ENCODE measurements around the gene CD164L2.
"Not testable (repeated sequence)": the region's sequence is repeated elsewhere in the genome, so short reads cannot be mapped to it uniquely, and the experiment has no call there.

The CD164L2 gene

DNA sequence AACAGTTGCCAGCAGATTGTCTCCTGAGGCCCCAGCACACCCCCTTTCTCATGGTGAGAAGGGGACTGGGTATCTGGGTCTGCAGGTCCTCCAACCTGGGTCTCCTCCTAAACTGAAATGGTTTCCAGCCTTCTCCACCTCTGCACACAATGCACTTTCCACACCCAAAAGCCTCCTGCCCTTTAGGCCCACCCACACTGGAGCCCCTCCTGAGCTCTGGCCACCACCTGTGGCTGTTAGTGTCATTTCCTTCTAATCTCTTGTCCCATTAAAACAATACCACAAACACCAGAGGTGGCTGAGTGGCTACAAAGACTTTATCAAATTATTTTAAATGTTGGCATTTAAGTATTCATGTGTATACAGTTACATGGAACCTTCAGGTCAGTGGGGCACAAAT, 20.8 kb upstream of the CD164L2 start:
- ATAC-seq: no peak

DNA sequence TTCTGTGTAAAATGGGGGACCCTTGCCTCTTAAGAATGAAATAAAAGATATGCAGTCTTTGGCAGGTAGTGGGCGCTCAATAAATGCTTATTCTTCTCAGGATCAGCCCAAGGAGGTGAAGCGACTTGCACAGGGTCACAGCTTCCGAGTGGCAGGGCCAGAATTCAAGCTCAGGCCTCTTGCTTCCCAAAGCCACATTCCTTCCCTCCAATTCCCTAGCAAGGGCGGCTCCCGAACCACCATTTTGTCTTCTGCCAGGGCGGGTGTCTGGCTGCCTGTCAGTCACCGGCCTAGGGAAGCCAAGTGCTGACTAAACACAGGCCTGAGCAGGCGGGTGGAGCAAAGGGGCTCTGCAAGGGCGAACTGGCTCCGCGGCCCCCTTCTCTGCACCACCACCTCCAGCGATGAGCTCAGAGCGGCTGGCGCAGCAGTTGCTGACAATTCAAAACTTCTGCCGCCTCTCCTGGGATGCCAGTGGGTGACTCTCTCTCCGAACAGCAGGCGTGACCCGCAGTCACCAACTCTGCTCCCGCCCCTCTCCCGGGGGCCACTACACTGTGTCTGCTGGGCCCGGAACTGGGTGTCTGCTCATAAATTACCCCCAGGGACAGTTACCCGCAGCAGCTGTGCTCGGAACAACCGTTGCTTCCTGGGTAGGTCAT, 20.1 kb upstream of the CD164L2 start:
- peak; percentile 45 to 51 for ATAC-seq

DNA sequence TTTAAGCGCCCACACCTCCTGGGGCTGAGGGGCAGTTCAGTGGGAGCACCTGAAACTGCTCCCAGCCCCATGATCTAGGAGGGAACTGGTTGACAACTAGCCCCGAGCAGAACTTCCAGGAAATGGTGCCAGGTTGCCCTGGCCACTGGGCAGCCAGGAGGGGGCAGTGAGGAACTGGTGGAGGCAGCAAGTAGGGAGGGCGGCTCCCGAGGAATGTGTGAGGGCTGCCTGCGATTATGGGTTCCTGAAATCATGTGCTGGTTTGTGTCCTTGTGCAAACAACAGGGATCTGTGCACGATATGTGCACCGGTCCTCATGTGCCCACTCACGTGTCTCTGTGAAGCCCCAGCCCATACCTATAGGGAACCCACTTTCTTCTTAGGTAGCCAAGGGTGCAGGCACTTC, 19.2 kb upstream of the CD164L2 start:
- no peak for ATAC-seq

DNA sequence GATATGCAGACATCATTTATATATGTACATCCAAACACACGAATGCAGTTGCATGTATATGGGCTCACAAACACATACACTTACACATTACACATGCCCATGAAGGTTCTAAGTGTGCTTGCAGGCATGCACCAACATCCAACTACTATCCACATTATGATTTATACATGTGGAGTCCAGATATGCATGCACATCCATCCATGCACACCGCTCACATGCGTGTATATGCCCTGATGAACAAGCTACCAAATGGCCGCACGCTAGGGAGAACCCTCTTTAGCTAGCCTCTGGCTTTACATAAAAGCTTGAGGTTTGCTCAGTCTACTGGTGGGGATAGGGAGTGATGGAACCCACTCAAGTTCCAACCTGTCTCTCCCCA, 17.8 kb upstream of the CD164L2 start:
- ATAC-seq: no peak

DNA sequence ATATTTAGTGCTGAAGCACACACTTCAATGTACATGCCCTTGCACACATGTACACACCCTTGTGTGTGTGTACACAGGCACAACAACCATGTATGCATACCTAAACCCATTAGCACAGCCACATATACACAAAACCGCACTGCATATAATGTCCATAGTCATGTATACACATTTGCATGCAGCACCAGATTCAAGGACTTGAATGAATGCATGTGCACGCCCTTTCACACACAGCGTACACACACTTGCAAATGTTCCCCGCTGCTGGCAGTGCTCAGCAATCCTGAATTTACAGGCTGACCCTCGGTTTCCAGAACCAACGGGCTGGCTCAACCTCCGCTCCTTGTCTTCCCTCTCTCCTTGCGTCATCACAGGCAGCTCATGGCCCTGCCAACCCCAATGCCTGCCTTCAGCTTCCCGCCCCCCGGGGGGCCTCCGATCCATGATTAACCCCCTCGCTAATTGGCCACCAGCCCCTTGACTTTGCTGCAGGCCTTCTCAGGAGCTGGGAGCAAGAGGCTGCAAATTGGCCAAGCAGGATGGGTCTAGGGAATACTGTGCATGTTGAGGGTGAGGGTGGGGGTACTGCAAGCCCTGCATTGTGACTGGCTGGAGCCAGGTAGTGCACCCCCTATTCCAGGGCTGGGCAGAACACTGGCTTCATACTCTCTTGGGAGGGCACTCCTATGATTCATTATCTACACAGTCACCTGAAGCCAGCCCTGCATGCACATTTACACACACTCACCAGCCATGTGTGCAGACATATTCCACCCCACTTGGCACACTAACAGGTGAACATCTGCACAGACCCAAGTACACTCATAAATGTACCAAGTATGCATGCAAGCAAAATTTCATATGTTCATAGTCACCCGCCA, 17.2 kb upstream of the CD164L2 start:
- ATAC-seq: no peak

DNA sequence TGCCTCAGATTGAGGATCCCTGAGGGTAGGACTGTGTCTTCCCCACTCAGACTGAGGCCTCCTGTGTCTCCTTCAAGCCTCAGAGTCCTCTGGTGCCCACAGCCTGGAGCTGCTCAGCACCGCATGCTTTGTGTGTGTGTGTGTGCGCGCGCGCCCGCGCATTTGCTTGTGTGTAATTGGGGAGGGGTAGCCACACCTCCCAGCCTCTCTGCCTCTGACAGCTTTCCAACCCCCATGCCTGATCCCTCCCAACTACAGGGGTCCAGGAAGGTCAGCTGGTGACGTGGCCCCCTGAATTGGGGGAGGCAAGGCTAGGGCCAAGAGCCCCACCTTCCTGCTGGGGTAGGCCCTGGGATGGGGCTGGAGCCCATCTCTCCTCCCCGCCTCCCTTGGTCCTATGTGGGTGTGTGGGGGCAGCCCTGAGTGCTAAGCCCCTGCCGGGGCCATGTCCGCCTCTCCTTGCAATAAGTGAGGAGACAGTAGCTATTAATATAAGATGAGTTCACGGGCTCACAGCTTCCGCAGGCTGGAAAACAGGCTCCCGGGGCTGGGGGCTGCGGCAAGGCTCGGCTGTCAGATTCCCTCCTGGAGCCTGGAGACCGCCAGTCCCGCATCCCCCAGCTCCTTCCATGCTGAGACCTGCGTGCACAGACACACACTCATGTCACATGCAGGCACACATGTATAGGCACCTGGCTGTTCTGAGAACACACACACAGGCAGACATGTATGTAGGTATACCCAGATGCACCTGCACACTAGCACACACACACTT, 16.3 kb upstream of the CD164L2 start:
- ATAC-seq: no peak

DNA sequence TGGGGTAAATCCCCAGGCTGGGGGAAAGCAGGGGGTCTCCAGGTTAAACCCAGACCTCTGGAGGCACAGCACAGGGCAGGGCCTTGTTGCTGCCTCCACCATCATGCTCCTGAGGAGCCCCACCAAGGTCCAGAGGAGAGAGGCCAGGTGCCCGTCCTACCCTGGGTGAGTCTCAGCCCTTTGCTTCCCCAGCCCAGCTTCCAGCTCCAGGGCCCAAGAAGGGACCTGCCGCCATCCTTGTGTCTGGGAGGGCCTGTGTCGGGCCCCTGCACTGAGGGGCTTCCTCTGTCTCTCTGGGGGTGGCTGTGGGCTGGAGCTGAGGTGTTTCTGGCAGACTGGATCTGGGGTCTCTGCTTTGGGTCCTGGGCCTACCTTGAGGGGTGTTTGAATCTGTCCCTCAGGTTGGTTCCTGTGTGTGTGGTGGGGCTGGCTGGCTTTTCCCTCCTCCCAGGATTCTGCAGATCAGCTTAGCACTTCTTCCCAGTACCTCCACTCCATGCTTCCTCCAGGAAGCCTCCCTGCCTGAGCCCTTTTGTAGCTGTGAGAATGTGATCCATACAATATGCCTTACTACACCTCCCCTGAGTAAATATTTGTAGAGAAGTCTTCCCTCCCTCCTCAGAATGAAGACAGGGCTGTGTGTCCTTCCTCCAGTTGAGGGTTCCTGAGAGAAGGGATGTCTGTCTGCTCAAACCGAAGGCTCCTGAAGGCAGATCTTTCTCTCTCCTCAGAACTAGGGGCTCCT, 15.4 kb upstream of the CD164L2 start:
- no peak for ATAC-seq

DNA sequence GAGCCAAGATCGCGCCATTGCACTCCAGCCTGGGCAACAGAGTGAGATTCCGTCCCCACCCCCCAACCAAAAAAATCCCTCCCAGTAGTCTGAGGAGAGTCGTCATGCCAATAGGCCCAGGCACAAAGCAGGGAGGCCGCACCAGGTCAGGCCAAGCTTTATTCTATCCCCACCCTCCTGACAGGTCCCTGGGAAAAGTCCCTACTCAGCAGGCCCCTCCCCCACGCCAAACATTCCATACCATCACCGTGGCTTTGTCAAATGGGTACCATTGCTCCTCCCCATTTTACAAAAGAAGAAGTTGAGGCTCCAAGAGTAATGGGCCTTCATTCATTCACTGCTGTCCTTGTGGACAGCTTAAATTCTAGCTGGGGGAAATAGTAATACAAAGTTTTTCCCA, 14.6 kb upstream of the CD164L2 start:
- ATAC-seq: no peak

DNA sequence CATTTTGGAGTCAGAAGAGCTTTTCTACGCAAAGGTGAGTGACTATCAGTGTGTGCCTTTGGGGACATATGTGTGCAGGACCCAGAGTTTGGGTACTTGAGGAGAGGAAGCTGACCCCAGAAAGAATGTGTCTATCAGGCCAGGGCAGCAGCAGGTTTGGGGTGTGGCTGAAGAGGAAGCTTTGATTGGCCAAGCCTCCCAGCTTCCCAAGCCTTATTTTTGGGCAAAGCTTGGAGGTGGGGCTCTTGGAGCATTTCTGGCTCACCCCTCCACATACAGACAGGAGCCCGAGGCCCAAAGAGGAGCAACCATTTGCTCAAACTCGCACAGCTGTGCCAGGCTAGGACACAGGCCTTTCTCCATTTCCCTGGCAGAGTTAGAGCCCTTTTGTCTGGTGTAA, 14.0 kb upstream of the CD164L2 start:
- no peak for ATAC-seq

DNA sequence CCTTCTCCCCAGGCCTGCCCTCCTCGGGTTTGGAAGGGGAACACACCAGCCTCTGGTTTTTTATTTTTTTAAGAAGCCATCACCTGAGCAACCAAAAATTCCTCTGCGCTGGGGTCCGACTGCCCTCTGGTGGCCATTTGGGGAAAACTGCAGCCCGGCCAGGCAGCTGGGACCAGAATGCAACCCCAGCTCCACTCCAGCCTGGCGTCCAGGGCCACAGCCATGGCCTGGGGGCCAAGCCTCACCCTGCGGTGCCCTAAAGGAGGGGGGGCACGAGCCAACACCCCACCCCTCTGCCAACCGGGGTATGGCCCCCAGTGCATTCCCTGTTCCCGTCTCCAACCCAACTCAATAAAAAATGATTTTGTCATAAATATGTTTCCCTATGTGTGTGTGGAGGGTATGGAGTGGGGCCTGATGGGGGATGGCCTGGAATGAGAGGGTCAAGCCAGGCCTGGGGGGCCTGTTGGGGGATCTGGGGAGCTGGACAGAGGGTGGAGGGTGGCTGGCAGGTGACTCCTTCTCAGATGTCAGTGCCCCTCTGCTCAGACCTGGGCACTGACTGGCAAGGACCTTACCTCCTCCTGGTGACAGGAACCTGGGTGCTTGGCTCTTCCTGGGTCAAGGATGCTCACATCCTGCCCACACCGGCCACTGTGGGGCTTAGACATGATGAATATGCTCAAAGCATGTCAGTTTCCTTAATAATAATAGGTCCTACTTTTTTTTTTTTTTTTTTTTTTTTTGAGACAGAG, 12.5 kb upstream of the CD164L2 start:
- peak; percentile 17 to 23 for ATAC-seq

DNA sequence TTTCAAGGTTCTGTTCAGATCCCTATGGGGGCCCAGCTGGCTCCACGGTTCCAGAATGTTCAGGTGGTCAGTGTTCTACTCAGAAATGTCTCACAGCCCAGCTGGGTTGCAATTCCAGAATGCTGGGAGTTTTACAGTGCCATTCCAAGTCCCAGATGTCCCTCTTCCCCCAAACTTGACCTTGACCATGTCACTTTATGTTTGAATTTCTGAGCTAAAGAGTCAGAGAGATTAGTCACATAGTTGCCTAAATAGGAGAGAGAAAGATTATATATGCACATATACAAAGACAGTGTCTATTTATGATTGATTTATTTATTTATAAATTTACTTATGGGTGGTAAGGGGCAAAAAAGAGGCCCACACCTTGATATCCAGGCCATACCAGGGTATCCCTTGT, 11.8 kb upstream of the CD164L2 start:
- no peak for ATAC-seq

DNA sequence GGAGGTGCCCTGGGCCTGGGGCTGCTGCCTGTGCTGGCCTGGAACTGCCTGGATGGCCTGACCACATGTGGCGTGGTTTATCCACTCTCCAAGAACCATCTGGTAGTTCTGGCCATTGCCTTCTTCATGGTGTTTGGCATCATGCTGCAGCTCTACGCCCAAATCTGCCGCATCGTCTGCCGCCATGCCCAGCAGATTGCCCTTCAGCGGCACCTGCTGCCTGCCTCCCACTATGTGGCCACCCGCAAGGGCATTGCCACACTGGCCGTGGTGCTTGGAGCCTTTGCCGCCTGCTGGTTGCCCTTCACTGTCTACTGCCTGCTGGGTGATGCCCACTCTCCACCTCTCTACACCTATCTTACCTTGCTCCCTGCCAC, 11.1 kb upstream of the CD164L2 start:
- no peak for ATAC-seq

DNA sequence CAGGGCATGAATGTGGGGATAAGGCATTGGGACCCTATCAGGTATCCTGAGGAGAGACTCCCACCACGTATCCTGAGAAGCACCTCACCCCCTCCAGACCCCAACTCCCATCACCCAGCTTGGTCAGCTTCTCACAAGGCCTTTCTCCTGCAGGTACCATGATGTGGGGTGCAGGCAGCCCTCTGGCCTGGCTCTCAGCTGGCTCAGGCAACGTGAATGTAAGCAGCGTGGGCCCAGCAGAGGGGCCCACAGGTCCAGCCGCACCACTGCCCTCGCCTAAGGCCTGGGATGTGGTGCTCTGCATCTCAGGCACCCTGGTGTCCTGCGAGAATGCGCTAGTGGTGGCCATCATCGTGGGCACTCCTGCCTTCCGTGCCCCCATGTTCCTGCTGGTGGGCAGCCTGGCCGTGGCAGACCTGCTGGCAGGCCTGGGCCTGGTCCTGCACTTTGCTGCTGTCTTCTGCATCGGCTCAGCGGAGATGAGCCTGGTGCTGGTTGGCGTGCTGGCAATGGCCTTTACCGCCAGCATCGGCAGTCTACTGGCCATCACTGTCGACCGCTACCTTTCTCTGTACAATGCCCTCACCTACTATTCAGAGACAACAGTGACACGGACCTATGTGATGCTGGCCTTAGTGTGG, 10.6 kb upstream of the CD164L2 start:
- no peak for ATAC-seq

DNA sequence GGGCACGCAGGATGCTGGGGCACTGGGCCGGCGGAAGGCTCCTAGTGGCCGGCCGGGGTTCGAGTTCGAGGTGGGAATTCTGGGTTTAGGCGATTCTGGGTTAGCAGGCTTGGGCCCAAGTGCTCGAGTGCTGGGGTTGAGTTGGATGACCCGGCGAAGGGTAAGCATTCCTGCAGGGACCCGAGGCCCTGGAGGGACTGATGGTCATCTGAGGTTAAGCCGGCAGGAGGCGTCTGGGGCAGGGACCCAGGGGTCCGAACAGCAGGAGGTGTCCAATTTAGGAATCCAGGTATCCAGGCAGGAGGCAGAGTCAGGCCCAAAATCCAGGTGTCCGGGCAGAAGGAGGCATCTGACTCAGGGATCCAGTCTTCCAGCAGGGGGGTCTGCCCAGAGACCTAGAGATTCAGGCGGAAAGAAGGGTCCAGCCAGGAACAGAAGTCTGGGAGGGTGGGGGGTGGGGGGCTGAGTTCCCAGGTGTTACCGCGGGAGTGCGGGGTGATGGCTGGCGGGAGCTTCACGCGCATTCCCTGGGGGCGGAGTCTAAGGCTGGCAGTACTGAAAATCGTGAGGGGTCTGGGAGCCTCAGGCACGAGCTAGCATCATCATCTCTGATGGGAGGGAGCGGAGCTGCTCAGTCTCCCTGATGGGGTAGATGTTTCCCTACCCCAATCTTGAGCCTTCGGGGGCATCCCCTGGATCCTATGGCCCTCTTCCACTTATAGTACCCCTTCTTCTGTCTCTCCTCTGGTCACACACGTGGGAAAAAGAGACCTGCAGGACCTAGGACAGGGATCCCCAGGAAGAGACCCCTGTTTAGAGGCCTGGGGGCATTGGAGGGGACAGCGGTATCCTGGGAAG, 9.9 kb upstream of the CD164L2 start:
- ATAC-seq: no peak

DNA sequence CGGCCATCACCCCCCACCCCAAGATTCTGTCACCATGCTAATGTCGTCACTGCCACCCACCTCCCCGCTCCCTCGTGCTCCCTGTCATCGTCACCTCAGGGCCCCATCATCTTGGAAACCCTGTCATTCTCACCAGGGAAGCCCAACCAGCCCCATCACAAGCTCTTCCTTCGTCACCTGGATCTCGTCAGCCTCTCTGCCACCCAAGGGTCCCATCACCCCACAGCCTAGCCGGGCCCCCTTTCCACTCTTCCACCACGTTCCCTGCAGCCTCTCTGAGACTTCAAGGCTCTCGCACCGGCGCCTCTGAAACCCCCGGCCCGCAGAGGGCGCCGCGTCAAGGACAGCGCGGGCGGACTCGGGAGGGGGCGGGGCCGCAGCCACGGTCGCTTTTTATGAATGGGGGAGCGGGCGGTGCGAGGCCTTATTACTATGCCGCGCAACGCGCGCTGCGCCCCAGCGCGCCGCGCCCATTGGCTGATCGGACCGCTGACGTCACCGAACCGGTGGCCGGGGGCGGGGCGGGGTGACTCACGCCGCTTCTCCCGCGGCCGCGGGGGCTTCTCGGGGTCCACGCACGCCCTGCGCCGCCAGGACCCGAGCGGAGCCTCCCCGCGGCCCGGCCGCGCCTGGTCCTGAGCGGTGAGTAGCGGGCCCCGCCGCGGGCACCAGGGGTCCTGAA, 9.1 kb upstream of the CD164L2 start, which contains the start of gene GPR3:
GPR3 (plus strand) TSS at position 527 of the 682 bp plus-strand sequence. CDS start 1,177 bp downstream, outside the sequence.
- peak; percentile 94 to 95 for ATAC-seq

DNA sequence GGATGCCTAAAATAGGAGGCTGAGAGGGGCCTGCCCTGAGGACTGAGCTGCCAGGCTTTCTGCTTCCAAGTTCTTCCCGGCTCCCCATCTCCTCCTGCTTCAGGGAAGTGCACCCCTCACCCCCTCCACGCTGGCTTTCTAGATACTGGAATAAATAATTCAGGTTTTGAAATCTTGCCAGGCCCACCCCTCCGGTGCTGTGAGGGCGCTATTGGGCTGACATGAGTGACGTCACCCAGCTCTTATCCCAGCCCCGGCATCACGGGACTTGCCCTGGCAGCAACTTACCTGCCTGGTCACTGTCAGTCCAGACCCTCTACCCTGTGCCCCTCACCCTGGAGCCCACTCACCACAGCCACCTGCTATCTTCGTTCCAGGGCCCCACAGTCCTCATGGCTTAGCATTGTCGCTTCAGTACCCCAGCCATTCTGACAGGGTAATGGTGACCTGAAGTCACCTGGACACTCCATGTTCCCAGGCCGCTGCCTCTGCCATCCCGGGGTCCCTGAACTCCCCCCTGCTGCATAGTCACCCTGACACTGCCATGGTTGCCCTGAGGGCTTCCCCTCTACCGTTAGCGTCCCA, 8.5 kb upstream of the CD164L2 start:
- ATAC-seq: no peak

DNA sequence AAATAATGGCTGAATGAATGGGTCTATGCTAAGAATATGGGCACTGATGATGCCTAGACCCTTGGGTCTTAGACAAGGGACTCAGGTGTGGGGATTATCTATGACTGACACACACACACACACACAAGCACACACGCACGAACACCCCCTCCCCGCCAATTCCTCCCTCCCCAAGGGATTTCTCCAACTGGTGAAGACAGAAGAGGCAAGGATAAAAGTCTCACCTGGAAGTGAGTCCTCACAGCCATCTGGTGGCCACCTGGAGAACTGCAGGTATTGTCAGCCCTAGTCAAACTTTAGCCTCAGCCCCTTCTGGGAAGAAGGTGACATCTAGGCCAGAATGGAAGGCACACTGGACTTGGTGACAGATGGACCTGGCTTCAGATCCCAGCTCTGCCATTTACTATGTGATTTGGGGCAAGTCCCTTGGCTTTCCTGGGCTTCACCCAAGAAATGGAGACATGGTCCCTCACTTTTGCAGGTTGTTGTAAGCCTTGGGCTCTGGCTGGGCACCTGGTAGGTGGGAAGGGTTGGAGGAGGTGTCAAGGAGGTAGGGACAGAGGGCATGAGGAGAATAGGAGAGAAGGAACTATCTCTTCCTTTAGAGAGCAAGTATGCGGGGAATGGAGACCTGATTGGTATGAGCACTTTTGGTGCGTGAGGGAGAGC, 5.3 kb upstream of the CD164L2 start:
- no peak for ATAC-seq

DNA sequence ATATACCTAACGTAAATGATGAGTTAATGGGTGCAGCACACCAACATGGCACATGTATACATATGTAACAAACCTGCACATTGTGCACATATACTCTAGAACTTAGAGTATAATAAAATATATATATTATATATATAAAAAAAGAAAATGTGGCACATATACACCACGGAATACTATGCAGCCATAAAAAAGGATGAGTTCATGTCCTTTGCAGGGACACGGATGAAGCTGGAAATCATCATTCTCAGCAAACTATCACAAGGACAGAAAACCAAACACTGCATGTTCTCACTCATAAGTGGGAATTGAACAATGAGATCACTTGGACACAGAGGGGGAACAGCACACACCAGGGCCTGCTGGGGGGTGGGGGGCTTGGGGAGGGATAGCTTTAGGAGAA, 1.7 kb upstream of the CD164L2 start:
- not testable (repeated sequence) for ATAC-seq

DNA sequence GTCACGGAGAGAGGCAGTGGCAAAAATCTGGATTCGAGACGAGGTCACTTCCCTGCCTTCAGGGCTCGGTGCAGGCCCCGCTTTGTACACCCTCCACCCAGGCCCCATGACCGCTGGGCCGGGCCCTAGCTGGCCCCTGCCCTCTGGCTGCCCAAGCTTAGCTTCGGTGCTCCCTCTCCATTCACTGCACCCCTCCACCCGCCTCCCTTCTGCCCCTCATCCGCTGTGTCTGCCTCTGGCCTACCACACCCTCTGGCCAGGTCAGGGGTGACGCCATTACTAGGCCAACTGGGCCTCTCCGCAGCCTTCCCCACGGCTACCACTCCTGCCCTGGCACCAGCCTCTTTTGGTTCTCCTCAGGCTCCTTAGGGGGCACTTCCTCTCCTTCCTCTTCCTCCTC, 528 bp upstream of the CD164L2 start:
- ATAC-seq: no peak
